H1 (cell line): ENCODE measurements around the gene GPR45. TPM values are rescaled to one million over a fixed set of nuclear protein-coding genes. Genes with fewer than 3 reads are reported as not detected.

Source experiments
- CTCF ChIA-PET: fragments of 300-600 bp; sonication (Branson Sonifier 250); formaldehyde crosslinking; loops from one replicate; lab custom pipeline; 2021; ENCODE audit not compliant: partially characterized antibody; lab: Charles Lee
- POLR2A ChIA-PET: fragments of 300-600 bp; sonication (Branson Sonifier 250); formaldehyde crosslinking; loops from one replicate; lab custom pipeline; 2021; ENCODE audit warnings: inconsistent platforms; ENCODE audit not compliant: partially characterized antibody; lab: Charles Lee
- DNase-seq, 2 experiments: peaks; one replicate each; pipeline versions ENCODE4 v3.0.0 to v3.0.0-alpha.2; 2010 to 2022; ENCODE audit warnings: low spot score in 2 of 2, low read depth in 1 of 2, mixed read lengths in 1 of 2
- FAIRE-seq: peaks from 2 replicates; lab custom pipeline; 2011; peaks lifted over from hg19 to GRCh38; lab: Jason Lieb, UNC
- H2AFZ ChIP-seq: 2 replicates; pipeline ENCODE4 v1.8.1; 2012; ENCODE audit warnings: low read length, inconsistent platforms
- H2AK5ac ChIP-seq: 2 replicates; pipeline ENCODE4 v1.6.1; 2013; ENCODE audit warnings: low read depth, low read length
- H2BK120ac ChIP-seq: replicated peaks from 2 replicates; pipeline ENCODE3; 2013; ENCODE audit warnings: low read depth, low read length, inconsistent platforms
- H2BK12ac ChIP-seq: 2 replicates; pipeline ENCODE4 v1.6.1; 2013; ENCODE audit warnings: low read depth, low read length
- H2BK15ac ChIP-seq: 2 replicates; pipeline ENCODE4 v1.6.1; 2013; ENCODE audit warnings: low read length
- H2BK20ac ChIP-seq: 2 replicates; pipeline ENCODE4 v1.6.1; 2013; ENCODE audit warnings: low read length
- H2BK5ac ChIP-seq: 2 replicates; pipeline ENCODE4 v1.6.1; 2013; ENCODE audit warnings: low read depth, low read length
- H3K14ac ChIP-seq: 2 replicates; pipeline ENCODE4 v1.6.1; 2013; ENCODE audit warnings: inconsistent platforms; ENCODE audit not compliant: insufficient read length
- H3K18ac ChIP-seq: 2 replicates; pipeline ENCODE4 v1.6.1; 2013; ENCODE audit warnings: low read length; ENCODE audit errors: extremely low read depth
- H3K23ac ChIP-seq: 2 replicates; pipeline ENCODE4 v1.6.1; 2013; ENCODE audit warnings: inconsistent platforms; ENCODE audit not compliant: insufficient read length
- H3K23me2 ChIP-seq: 2 replicates; pipeline ENCODE4 v1.6.1; 2013; ENCODE audit warnings: low read depth, low read length
- H3K27ac ChIP-seq: 2 replicates; pipeline ENCODE4 v1.6.1; 2011; ENCODE audit warnings: low read depth, low read length, inconsistent platforms
- H3K27me3 ChIP-seq, 4 experiments: replicated peaks in 1 of 4; 1 replicate in 1 of 4; 2 replicates in 3 of 4; pipeline versions ENCODE4 v1.6.1 to v1.8.1; 2011 to 2013; ENCODE audit warnings: low read length in 3 of 4, mild to moderate bottlenecking in 3 of 4, inconsistent platforms in 2 of 4, mixed read lengths in 2 of 4, moderate library complexity in 1 of 4; ENCODE audit not compliant: control insufficient read depth in 3 of 4, insufficient read depth in 3 of 4; ENCODE audit errors: extremely low read depth in 1 of 4
- H3K36me3 ChIP-seq, 4 experiments: 2 replicates each; pipeline versions ENCODE4 v1.6.1 to v1.8.1; 2011 to 2013; ENCODE audit warnings: mild to moderate bottlenecking in 4 of 4, low read length in 3 of 4, moderate library complexity in 2 of 4, control low read depth in 1 of 4, inconsistent platforms in 1 of 4; ENCODE audit not compliant: insufficient read depth in 4 of 4, control insufficient read depth in 2 of 4
- H3K4ac ChIP-seq: replicated peaks from 2 replicates; pipeline ENCODE3; 2013; ENCODE audit warnings: low read length, low read depth, mixed read lengths, inconsistent platforms; ENCODE audit not compliant: insufficient read length
- H3K4me1 ChIP-seq, 4 experiments: replicated peaks in 1 of 4; 1 replicate in 1 of 4; 2 replicates in 3 of 4; pipeline versions ENCODE4 v1.6.1 to v1.8.1; 2011 to 2013; ENCODE audit warnings: low read length in 3 of 4, inconsistent platforms in 2 of 4, mixed read lengths in 1 of 4; ENCODE audit not compliant: insufficient read depth in 4 of 4, control insufficient read depth in 3 of 4
- H3K4me2 ChIP-seq, 2 experiments: 2 replicates each; pipeline versions ENCODE4 v1.6.1 to v1.8.1; 2011 to 2013; ENCODE audit warnings: low read depth in 2 of 2, low read length in 2 of 2, control low read depth in 1 of 2, inconsistent platforms in 1 of 2, mild to moderate bottlenecking in 1 of 2; ENCODE audit not compliant: insufficient read depth in 1 of 2
- H3K4me3 ChIP-seq, 4 experiments: fragments of 200-600, 300-600 bp in 1 of 4; sonication (generic), shearing (Covaris generic), sonication (Bioruptor Twin) in 1 of 4; 2 replicates each; pipeline versions ENCODE4 v1.5.1 to v1.8.1; 2011 to 2016; ENCODE audit warnings: low read length in 4 of 4, low read depth in 3 of 4, control low read depth in 2 of 4, inconsistent platforms in 2 of 4, mild to moderate bottlenecking in 2 of 4, mixed read lengths in 1 of 4, moderate library complexity in 1 of 4; ENCODE audit not compliant: insufficient read depth in 2 of 4; ENCODE audit errors: extremely low read depth in 1 of 4
- H3K56ac ChIP-seq: replicated peaks from 2 replicates; pipeline ENCODE3; 2013; ENCODE audit warnings: low read depth, mild to moderate bottlenecking, mixed read lengths, low read length, inconsistent platforms; ENCODE audit not compliant: insufficient read length
- H3K79me1 ChIP-seq: 2 replicates; pipeline ENCODE4 v1.6.1; 2013; ENCODE audit warnings: low read depth, low read length, control low read depth
- H3K79me2 ChIP-seq, 2 experiments: 2 replicates each; pipeline versions ENCODE4 v1.6.1 to v1.8.1; 2012 to 2013; ENCODE audit warnings: low read length in 2 of 2, mild to moderate bottlenecking in 2 of 2, inconsistent platforms in 1 of 2; ENCODE audit not compliant: insufficient read depth in 2 of 2, control insufficient read depth in 1 of 2
- H3K9ac ChIP-seq, 4 experiments: replicated peaks in 1 of 4; 1 replicate in 1 of 4; 2 replicates in 3 of 4; pipeline versions ENCODE4 v1.6.1 to v1.8.1; 2011 to 2013; ENCODE audit warnings: low read depth in 3 of 4, low read length in 3 of 4, control low read depth in 2 of 4, mild to moderate bottlenecking in 2 of 4, moderate library complexity in 2 of 4, inconsistent platforms in 1 of 4; ENCODE audit errors: extremely low read depth in 1 of 4
- H3K9me3 ChIP-seq, 2 experiments: 2 replicates each; pipeline versions ENCODE4 v1.6.1 to v1.8.1; 2012 to 2013; ENCODE audit warnings: mild to moderate bottlenecking in 2 of 2, moderate library complexity in 2 of 2, control low read depth in 1 of 2, inconsistent platforms in 1 of 2, low read depth in 1 of 2, low read length in 1 of 2, mixed read lengths in 1 of 2; ENCODE audit not compliant: insufficient read depth in 2 of 2
- H4K20me1 ChIP-seq, 2 experiments: replicated peaks in 1 of 2; 2 replicates each; pipeline versions ENCODE3 to v1.8.1; 2011 to 2013; ENCODE audit warnings: inconsistent platforms in 2 of 2, low read length in 2 of 2, mild to moderate bottlenecking in 1 of 2; ENCODE audit not compliant: insufficient read depth in 2 of 2, control insufficient read depth in 1 of 2
- H4K5ac ChIP-seq: 2 replicates; pipeline ENCODE4 v1.6.1; 2013; ENCODE audit warnings: low read length, low read depth, mixed read lengths, inconsistent platforms; ENCODE audit not compliant: insufficient read length
- H4K8ac ChIP-seq: 2 replicates; pipeline ENCODE4 v1.8.0; 2013; ENCODE audit warnings: mild to moderate bottlenecking, moderate library complexity, low read length, inconsistent platforms; ENCODE audit not compliant: insufficient read depth; ENCODE audit errors: extremely low read depth
- H4K91ac ChIP-seq: replicated peaks from 2 replicates; pipeline ENCODE3; 2013; ENCODE audit warnings: low read length, mixed read lengths, inconsistent platforms; ENCODE audit not compliant: insufficient read length
- ASH2L ChIP-seq: fragments of 200-600, 300-600 bp; sonication (generic); IDR thresholded peaks from one replicate; pipeline ENCODE4 v1.7.1; 2017; ENCODE audit warnings: low read length
- FOSL1 ChIP-seq: IDR thresholded peaks from 2 replicates; pipeline ENCODE4 v1.6.1; 2011; ENCODE audit warnings: mild to moderate bottlenecking, low read depth, low read length, moderate library complexity; ENCODE audit not compliant: insufficient read depth
- HDAC6 ChIP-seq: IDR thresholded peaks from one replicate; pipeline ENCODE4 v1.7.1; 2012; ENCODE audit warnings: low read depth, mild to moderate bottlenecking, inconsistent platforms, low read length, moderate library complexity
- POU5F1 ChIP-seq: IDR thresholded peaks from 2 replicates; pipeline ENCODE4 v1.6.1; 2011; ENCODE audit warnings: low read depth, mild to moderate bottlenecking, low read length, moderate library complexity
- RAD21 ChIP-seq, 2 experiments: IDR thresholded peaks in 1 of 2; conservative IDR thresholded peaks in 1 of 2; 2 replicates each; pipeline ENCODE4 v1.6.1; 2011; ENCODE audit warnings: low read depth in 2 of 2, low read length in 2 of 2, improper control_type of control experiment in 1 of 2, inconsistent platforms in 1 of 2, mild to moderate bottlenecking in 1 of 2, moderate library complexity in 1 of 2
- TCF12 ChIP-seq: IDR thresholded peaks from 2 replicates; pipeline ENCODE4 v1.6.1; 2011; ENCODE audit warnings: low read depth, mild to moderate bottlenecking, low read length
- YY1 ChIP-seq: IDR thresholded peaks from 2 replicates; pipeline ENCODE4 v1.6.1; 2011; ENCODE audit warnings: low read depth, mild to moderate bottlenecking, low read length
- WGBS, 2 experiments: shearing (Covaris generic) in 1 of 2; methylation state at CpG; one replicate each; pipeline versions ENCODE4 v1.1.6 to v1.1.7; 2013 to 2015; ENCODE audit warnings: low lambda C conversion rate in 2 of 2, mixed read lengths in 2 of 2, inconsistent platforms in 1 of 2, low coverage in 1 of 2, missing lambda C conversion rate in 1 of 2; ENCODE audit not compliant: insufficient replicate concordance in 2 of 2, insufficient coverage in 1 of 2, insufficient read length in 1 of 2; ENCODE audit errors: extremely low coverage in 1 of 2, missing lambda C conversion rate in 1 of 2; 5-methylcytosine and 5-hydroxymethylcytosine counted together
- polyA plus RNA-seq, 7 experiments: library from polyadenylated mRNA; depleted of rRNA in 3 of 7; stranded (reverse) in 5 of 7; unstranded in 2 of 7; fragments of >200 nt in 5 of 7; fragments of 200-250 nt in 2 of 7; gene quantifications; 1 replicate in 5 of 7; 2 replicates in 1 of 7; 4 replicates in 1 of 7; pipeline versions ENCODE4 v1.2.1 to v1.2.3, GENCODE V29; 2011 to 2013; ENCODE audit warnings: missing spikeins in 2 of 7, mixed read lengths in 2 of 7
- total RNA-seq: library from RNA; stranded (reverse); fragmentation: NEBNext Ultra II Directional; extraction: Animal tissue kit (Norgen Biotek cat#: 25700); gene quantifications from 2 replicates; pipeline ENCODE4 v1.2.1, GENCODE V29; 2021
- TF ChIP-seq, protein P1 (sequence below): IDR thresholded peaks from 2 replicates; pipeline ENCODE4 v1.6.1; 2011; ENCODE audit warnings: low read depth, mild to moderate bottlenecking, low read length; ENCODE audit not compliant: insufficient read depth
- TF ChIP-seq, protein P2 (sequence below), 3 experiments: IDR thresholded peaks; 1 replicate in 2 of 3; 2 replicates in 1 of 3; pipeline versions ENCODE4 v1.5.1 to v1.6.1; 2011; ENCODE audit warnings: low read length in 3 of 3, mild to moderate bottlenecking in 3 of 3, inconsistent platforms in 2 of 3, low read depth in 1 of 3, moderate library complexity in 1 of 3; ENCODE audit not compliant: insufficient read depth in 1 of 3; ENCODE audit errors: control extremely low read depth in 1 of 3
- TF ChIP-seq, protein P3 (sequence below): IDR thresholded peaks from 2 replicates; pipeline ENCODE4 v1.6.1; 2012; ENCODE audit warnings: inconsistent platforms

GPR45 gene
- total and polyA plus RNA-seq, 2 of the 8 experiments (the other 6 are each of a cell fraction or from before 2014, with no cell fraction given): 0.21 TPM; not detected in 1

DNA sequence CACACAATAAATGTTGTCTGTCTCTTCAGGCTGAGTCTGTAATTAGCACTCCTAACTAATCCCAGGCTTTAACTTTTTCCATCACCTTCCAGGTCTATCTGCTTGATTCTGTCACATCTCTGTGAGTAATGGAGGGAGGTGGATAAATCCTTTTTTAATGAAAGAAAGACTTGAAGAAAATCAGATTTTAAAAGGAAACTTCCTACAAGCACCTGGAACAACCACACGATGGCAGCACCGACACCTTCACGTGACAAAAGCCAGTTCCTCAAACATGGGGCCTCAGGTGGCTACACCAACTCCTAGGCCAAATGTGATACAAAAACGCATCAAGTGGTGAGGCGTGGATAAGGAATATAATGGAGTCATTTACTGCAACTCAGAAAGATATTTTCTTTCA lies 46.1 kb downstream of the GPR45 start:
- H2BK120ac ChIP-seq: no peak overlapping the region
- H3K27me3 ChIP-seq: no peaks in the 10 kb centered on the region
- H3K4me3 ChIP-seq: no peak overlapping the region
- no peak overlapping the region for H3K23ac ChIP-seq
- ChIA-PET CTCF (interaction anchor here (0.6 to 2.3 kb wide), 20 partner anchors 9 to 225 kb away, joined by 3 to 17 read pairs (median 4); no protein-coding TSS in a partner anchor), POLR2A (interaction anchor here (1.0 to 1.2 kb wide), 3 partner anchors 11 to 50 kb away, joined by 3 to 5 read pairs (median 4); partner anchors contain the start of gene C2orf49)
- no peak overlapping the region for H3K14ac ChIP-seq
- H3K79me1 ChIP-seq: no peaks in the 10 kb centered on the region
- DNase-seq (peak in 1 of 2 experiments; percentile 61), FAIRE-seq (peak; percentile 74)
- H3K79me2 ChIP-seq: no peaks in the 10 kb centered on the region
- H2BK20ac ChIP-seq: no peak overlapping the region
- H4K91ac ChIP-seq: no peak overlapping the region
- H4K20me1 ChIP-seq: peaks cover 0 to 2% of the 10 kb centered on the region in 2 experiments
- peaks cover 0 to 6% (median 1%) of the 10 kb centered on the region in 4 experiments; a peak in 4 of 8 replicates for H3K36me3 ChIP-seq
- no peak overlapping the region for H4K8ac ChIP-seq
- H3K4me2 ChIP-seq: no peak overlapping the region
- no peak overlapping the region for H2AFZ ChIP-seq
- H2BK5ac ChIP-seq: no peak overlapping the region
- H3K27ac ChIP-seq: no peak overlapping the region
- H3K4ac ChIP-seq: no peak overlapping the region
- H3K4me1 ChIP-seq: no peaks in the 10 kb centered on the region
- WGBS, 2 experiments: 55% methylated on average over 5 of the region's 5 CpGs; no CpG with 5 or more reads in 1 of the 2 experiments
- H3K56ac ChIP-seq: no peak overlapping the region
- no peaks in the 10 kb centered on the region for H3K9me3 ChIP-seq
- no peaks in the 10 kb centered on the region; the same call in 1 of the 2 replicates for H3K23me2 ChIP-seq
- no peak overlapping the region for H2AK5ac ChIP-seq
- H3K18ac ChIP-seq: no peak overlapping the region
- H4K5ac ChIP-seq: no peak overlapping the region
- H2BK12ac ChIP-seq: no peak overlapping the region
- no peak overlapping the region for H3K9ac ChIP-seq
- H2BK15ac ChIP-seq: no peak overlapping the region
- TF ChIP-seq FOSL1 (no peak), YY1 (0 out of 2 replicates have a peak, but pooled peaks have one; percentile 26), HDAC6 (no peak), POU5F1 (no peak), TCF12 (no peak), RAD21 (IDR thresholded peaks at IDR 0.05 in 1 of 2, conservative IDR thresholded peaks at IDR 0.05 in 1 of 2; ENCODE audit: low read depth in 2 of 2, low read length in 2 of 2) (peak; percentile 55 to 58), ASH2L (no peak)
- TF ChIP-seq, protein P1, sequence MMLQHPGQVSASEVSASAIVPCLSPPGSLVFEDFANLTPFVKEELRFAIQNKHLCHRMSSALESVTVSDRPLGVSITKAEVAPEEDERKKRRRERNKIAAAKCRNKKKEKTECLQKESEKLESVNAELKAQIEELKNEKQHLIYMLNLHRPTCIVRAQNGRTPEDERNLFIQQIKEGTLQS: peak; percentile 79
- TF ChIP-seq, protein P2, sequence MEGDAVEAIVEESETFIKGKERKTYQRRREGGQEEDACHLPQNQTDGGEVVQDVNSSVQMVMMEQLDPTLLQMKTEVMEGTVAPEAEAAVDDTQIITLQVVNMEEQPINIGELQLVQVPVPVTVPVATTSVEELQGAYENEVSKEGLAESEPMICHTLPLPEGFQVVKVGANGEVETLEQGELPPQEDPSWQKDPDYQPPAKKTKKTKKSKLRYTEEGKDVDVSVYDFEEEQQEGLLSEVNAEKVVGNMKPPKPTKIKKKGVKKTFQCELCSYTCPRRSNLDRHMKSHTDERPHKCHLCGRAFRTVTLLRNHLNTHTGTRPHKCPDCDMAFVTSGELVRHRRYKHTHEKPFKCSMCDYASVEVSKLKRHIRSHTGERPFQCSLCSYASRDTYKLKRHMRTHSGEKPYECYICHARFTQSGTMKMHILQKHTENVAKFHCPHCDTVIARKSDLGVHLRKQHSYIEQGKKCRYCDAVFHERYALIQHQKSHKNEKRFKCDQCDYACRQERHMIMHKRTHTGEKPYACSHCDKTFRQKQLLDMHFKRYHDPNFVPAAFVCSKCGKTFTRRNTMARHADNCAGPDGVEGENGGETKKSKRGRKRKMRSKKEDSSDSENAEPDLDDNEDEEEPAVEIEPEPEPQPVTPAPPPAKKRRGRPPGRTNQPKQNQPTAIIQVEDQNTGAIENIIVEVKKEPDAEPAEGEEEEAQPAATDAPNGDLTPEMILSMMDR (IDR thresholded peaks at IDR 0.05; ENCODE audit: control extremely low read depth in 1 of 3, insufficient read depth in 1 of 3, low read depth in 1 of 3, low read length in 3 of 3): peak; percentile 60 to 66 (median 62)
- TF ChIP-seq, protein P3, sequence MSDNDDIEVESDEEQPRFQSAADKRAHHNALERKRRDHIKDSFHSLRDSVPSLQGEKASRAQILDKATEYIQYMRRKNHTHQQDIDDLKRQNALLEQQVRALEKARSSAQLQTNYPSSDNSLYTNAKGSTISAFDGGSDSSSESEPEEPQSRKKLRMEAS: 0 out of 2 replicates have a peak, but pooled peaks have one; percentile 35
